H1 (cell line): Measurements from ENCODE around the gene ZNF763.

Experiments used
- CBX5 ChIP-seq: fragments of 300-800, 300-1000 bp; sonication (generic); IDR thresholded peaks from 2 replicates; pipeline ENCODE4 v1.7.1; 2016; ENCODE audit warnings: antibody characterized with exemption, low read length, low read depth
- EP300 ChIP-seq, 2 experiments: IDR thresholded peaks; 1 replicate in 1 of 2; 2 replicates in 1 of 2; pipeline ENCODE4 v1.6.1; 2011 to 2012; ENCODE audit warnings: low read depth in 2 of 2, low read length in 2 of 2, mild to moderate bottlenecking in 2 of 2, borderline replicate concordance in 1 of 2, inconsistent platforms in 1 of 2, moderate library complexity in 1 of 2
- EZH2 ChIP-seq: fragments of 200-600 bp; sonication (generic); IDR thresholded peaks from 2 replicates; pipeline ENCODE4 v1.7.1; 2012; ENCODE audit warnings: low read depth, mild to moderate bottlenecking, moderate library complexity, low read length, inconsistent platforms; ENCODE audit not compliant: severe bottlenecking
- GTF2F1 ChIP-seq: IDR thresholded peaks from 2 replicates; pipeline ENCODE4 v1.6.1; 2012; ENCODE audit warnings: low read depth, low read length, improper control_type of control experiment, borderline replicate concordance
- JUN ChIP-seq: IDR thresholded peaks from 2 replicates; pipeline ENCODE4 v1.6.1; 2011; ENCODE audit warnings: low read depth, mild to moderate bottlenecking, improper control_type of control experiment, low read length
- POLR2A ChIP-seq, 2 experiments: IDR thresholded peaks; 1 replicate in 1 of 2; 2 replicates in 1 of 2; pipeline ENCODE4 v1.6.1; 2011; ENCODE audit warnings: low read depth in 2 of 2, low read length in 2 of 2, mild to moderate bottlenecking in 2 of 2; ENCODE audit errors: control extremely low read depth in 1 of 2
- POLR2AphosphoS5 ChIP-seq: IDR thresholded peaks from 2 replicates; pipeline ENCODE4 v1.6.1; 2011; ENCODE audit warnings: low read depth, low read length
- TAF1 ChIP-seq: IDR thresholded peaks from 2 replicates; pipeline ENCODE4 v1.6.1; 2011; ENCODE audit warnings: mild to moderate bottlenecking, low read depth, low read length
- TF ChIP-seq, protein P1 (sequence below), 3 experiments: IDR thresholded peaks; 1 replicate in 2 of 3; 2 replicates in 1 of 3; pipeline versions ENCODE4 v1.5.1 to v1.6.1; 2011; ENCODE audit warnings: low read length in 3 of 3, mild to moderate bottlenecking in 3 of 3, inconsistent platforms in 2 of 3, low read depth in 1 of 3, moderate library complexity in 1 of 3; ENCODE audit not compliant: insufficient read depth in 1 of 3; ENCODE audit errors: control extremely low read depth in 1 of 3

DNA sequence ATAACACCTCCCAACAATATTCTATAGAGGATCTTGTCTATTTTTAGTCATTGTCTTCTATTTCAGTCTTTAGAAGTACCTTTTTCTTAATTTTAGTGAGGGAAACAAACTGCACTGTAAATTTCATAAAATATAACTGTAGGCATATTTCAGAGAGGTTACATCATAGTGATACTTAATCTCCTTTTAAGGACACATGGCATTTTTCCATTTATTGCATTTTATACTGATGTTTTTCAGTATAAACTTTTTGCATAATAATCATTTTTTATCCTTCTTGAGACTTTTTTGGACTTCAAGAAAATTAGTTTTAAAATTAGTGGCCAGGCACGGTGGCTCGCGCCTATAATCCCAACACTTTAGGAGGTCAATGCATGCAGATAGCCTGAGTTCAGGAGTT is 33.3 kb upstream of the ZNF763 start:
- TF ChIP-seq, protein P1, sequence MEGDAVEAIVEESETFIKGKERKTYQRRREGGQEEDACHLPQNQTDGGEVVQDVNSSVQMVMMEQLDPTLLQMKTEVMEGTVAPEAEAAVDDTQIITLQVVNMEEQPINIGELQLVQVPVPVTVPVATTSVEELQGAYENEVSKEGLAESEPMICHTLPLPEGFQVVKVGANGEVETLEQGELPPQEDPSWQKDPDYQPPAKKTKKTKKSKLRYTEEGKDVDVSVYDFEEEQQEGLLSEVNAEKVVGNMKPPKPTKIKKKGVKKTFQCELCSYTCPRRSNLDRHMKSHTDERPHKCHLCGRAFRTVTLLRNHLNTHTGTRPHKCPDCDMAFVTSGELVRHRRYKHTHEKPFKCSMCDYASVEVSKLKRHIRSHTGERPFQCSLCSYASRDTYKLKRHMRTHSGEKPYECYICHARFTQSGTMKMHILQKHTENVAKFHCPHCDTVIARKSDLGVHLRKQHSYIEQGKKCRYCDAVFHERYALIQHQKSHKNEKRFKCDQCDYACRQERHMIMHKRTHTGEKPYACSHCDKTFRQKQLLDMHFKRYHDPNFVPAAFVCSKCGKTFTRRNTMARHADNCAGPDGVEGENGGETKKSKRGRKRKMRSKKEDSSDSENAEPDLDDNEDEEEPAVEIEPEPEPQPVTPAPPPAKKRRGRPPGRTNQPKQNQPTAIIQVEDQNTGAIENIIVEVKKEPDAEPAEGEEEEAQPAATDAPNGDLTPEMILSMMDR (IDR thresholded peaks at IDR 0.05; ENCODE audit: control extremely low read depth in 1 of 3, insufficient read depth in 1 of 3, low read depth in 1 of 3, low read length in 3 of 3): no peak
- TF ChIP-seq EP300 (IDR thresholded peaks at IDR 0.05; ENCODE audit: borderline replicate concordance in 1 of 2, low read depth in 2 of 2, low read length in 2 of 2) (no peak), JUN (no peak), POLR2AphosphoS5 (no peak), POLR2A (IDR thresholded peaks at IDR 0.05; ENCODE audit: control extremely low read depth in 1 of 2, low read depth in 2 of 2, low read length in 2 of 2) (no peak), GTF2F1 (no peak), EZH2 (no peak), CBX5 (no peak), TAF1 (no peak)
